ENCODE results near the gene SCN1A.

DNA sequence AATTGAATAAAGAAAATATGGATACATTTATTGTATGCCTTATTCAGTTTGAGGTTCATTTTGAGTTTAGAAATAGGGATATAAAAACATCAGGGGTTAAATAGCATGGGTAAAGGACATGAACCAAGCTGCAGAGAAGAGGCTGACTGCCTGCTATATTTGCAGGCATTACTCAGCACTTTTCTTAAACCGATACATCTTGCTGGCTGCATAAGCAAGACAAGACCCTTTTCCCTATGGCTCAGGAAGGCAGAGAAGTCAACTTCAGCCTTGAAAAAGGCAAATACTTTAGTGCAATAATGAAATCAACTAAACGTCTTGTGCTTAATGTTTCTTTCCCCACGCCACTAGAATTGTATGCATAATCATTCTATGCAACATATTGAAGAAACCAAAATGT, 36.4 kb downstream of the SCN1A start:
- TF ChIP-seq, protein P1, sequence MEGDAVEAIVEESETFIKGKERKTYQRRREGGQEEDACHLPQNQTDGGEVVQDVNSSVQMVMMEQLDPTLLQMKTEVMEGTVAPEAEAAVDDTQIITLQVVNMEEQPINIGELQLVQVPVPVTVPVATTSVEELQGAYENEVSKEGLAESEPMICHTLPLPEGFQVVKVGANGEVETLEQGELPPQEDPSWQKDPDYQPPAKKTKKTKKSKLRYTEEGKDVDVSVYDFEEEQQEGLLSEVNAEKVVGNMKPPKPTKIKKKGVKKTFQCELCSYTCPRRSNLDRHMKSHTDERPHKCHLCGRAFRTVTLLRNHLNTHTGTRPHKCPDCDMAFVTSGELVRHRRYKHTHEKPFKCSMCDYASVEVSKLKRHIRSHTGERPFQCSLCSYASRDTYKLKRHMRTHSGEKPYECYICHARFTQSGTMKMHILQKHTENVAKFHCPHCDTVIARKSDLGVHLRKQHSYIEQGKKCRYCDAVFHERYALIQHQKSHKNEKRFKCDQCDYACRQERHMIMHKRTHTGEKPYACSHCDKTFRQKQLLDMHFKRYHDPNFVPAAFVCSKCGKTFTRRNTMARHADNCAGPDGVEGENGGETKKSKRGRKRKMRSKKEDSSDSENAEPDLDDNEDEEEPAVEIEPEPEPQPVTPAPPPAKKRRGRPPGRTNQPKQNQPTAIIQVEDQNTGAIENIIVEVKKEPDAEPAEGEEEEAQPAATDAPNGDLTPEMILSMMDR (conservative IDR thresholded peaks at IDR 0.05) = no peak
- TF ChIP-seq ZFX (IDR thresholded peaks at IDR 0.05) = no peak
